ENCODE measurements around the gene GP1BB.

The GP1BB gene

DNA sequence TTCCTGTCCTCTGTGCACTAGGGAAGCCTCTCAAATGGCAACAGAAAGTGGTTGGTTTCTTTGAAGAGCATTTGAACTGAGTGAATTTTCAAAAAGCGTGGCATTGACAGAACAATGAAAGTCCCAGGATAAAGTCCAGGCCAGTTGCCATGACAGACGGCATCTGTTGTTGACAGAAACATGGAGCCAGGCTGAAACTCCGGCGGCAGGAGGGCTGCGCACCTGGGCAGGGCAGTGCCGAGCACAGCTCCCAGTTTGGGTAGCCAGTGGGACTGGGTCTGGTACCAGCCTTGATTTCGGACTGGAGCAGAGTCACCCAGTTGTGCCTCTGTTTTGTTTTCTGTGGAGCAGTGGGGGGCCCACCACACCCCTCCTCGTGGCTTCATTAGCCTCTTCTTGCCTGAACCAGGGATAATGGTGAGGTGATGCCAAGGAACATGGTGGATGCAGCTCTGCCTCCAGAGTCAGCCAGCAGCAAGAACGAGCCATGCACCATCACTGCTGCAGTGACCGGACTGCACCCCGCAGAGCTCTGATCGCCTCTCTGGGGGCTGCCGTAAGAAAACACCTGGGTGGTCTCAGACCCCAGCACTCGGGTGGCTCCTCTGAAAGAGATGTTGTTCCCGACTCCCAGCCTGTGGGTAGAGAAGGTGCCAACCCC is 18.9 kb upstream of the GP1BB start:
- DNase-seq (ENCODE audit: low read depth, low spot score) = no peak
- in situ Hi-C loops (cut with HindIII; ENCODE audit: low sequenced_read_pairs) = no loop called here

GRCh38 chr22:19705181-19705934 is 18.0 kb upstream of the GP1BB start:
- no peak for TF ChIP-seq CTCF (IDR thresholded peaks at IDR 0.05; ENCODE audit: low read depth, low read length)
- no peak for DNase-seq (ENCODE audit: low read depth, low spot score)
- no peak overlapping the region for H3K4me3 ChIP-seq (ENCODE audit: low read depth, low read length)
- in situ Hi-C loops (cut with HindIII; ENCODE audit: low sequenced_read_pairs) = no loop called here

More for the DNA sequence above, 18.9 kb upstream of the GP1BB start:
- TF ChIP-seq CTCF (IDR thresholded peaks at IDR 0.05; ENCODE audit: low read depth, low read length) = no peak
- no peak overlapping the region for H3K4me3 ChIP-seq (ENCODE audit: low read depth, low read length)

DNA sequence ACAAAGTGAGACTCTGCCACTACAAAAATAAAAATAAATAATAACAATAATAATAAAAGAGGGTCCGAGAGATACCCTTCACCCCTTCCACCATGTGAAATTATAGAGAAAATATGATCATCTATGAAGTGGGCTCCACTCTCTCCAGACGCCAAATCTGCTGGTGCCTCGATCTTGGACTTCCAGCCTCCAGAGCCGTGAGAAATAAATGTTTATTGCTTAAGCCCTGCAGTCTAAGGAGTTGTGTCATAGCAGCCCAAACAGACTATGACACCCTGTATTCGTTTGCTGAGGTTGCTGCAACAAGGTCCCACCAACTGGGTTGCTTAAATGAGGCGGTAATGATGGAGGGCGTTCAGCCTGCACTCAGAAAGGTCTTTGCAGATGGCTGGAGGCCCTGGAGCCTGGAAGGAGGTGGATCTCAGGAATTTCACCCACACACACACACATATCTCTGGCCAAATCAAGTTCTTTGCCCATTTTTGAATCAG is 16.6 kb upstream of the GP1BB start:
- in situ Hi-C loops (cut with HindIII; ENCODE audit: low sequenced_read_pairs) = no loop called here
- DNase-seq (ENCODE audit: low read depth, low spot score) = no peak
- no peak for TF ChIP-seq CTCF (IDR thresholded peaks at IDR 0.05; ENCODE audit: low read depth, low read length)
- H3K4me3 ChIP-seq (ENCODE audit: low read depth, low read length) = no peak overlapping the region

DNA sequence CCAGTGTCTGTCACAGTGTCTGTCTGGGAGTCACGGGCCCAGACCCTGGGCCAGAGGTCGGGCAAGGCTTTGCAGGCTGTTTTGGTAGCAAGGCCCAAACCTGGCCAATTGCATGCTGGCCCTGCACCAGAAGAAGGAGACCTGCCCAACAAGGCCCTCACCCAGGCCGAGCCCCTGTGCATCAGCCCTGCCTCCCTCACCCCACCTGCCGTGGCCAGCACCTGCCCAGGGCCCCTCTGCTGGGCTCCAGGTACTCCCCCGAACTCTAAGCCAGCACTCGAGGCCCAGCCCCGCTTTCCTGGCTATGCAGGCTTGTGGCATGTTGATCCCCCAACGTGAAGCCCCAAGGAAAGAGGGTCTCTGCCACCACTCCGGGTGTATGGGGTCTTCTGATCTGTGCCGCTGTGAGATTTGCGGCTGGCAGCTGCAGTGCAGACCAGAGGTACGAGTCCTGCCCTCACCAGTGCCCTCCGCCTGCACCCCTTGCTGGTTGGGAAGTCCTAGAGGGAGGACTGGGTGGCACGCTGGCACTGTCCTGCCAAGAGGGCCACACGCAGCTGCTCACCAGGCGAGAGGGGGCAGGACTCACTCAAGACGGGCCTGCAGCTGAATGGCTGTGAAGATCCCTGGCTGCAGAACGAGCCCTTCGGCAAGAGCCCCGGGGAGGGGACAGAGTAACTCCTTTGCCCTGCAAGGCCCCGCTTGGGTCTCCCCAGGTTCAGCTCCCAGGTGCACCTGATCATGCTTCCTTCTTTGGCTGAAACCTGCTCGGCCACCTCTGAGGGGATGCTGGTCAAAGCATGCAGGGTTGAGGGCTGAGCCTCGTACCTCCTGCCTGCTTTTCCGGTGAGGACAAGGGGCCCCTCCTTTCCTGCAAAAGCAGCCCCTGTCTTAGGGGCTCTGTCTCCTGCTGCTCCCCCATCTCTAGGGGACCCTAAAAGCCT is 15.7 kb upstream of the GP1BB start:
- in situ Hi-C loops (cut with HindIII; ENCODE audit: low sequenced_read_pairs) = no loop called here
- TF ChIP-seq CTCF (IDR thresholded peaks at IDR 0.05; ENCODE audit: low read depth, low read length) = no peak

GRCh38 chr22:19708321-19709011 is 14.9 kb upstream of the GP1BB start:
- no peak overlapping the region for H3K4me3 ChIP-seq (ENCODE audit: low read depth, low read length)
- no peak for DNase-seq (ENCODE audit: low read depth, low spot score)
- in situ Hi-C loops (cut with HindIII; ENCODE audit: low sequenced_read_pairs) = no loop called here
- no peak for TF ChIP-seq CTCF (IDR thresholded peaks at IDR 0.05; ENCODE audit: low read depth, low read length)

More for the DNA sequence above, 15.7 kb upstream of the GP1BB start:
- no peak overlapping the region for H3K4me3 ChIP-seq (ENCODE audit: low read depth, low read length)
- DNase-seq (ENCODE audit: low read depth, low spot score) = no peak

All from astrocyte of the spinal cord (primary cell).